SIG-M5 treated with dmso at 0.1 percent for 504 hours (cell line): ENCODE results near the gene CAP2.
A peak's percentile ranks its signal among the peaks of the same experiment; 100 is the strongest.
"Not testable (repeated sequence)": the region's sequence is repeated elsewhere in the genome, so short reads cannot be mapped to it uniquely, and the experiment has no call there.

Experiments used
- DNase-seq: peaks from one replicate; lab custom pipeline; 2025; ENCODE audit not compliant: unreplicated experiment; lab: John Stamatoyannopoulos, UW

Gene CAP2

GRCh38 chr6:17565399-17565798 lies 172.0 kb downstream of the CAP2 start:
- DNase-seq, result no peak

GRCh38 chr6:17574866-17575560 lies 181.6 kb downstream of the CAP2 start:
- no peak for DNase-seq

- no peak for DNase-seq
Observed at GRCh38 chr6:17577059-17577458, 183.7 kb downstream of the CAP2 start.

- DNase-seq, result no peak
Observed at GRCh38 chr6:17580518-17581048, 187.2 kb downstream of the CAP2 start.

- not testable (repeated sequence) for DNase-seq
Observed at GRCh38 chr6:17581282-17581681, 187.9 kb downstream of the CAP2 start.

GRCh38 chr6:17583811-17584210 lies 190.4 kb downstream of the CAP2 start:
- no peak for DNase-seq

- peak; percentile 64 for DNase-seq
Observed at GRCh38 chr6:17584241-17584803, 190.9 kb downstream of the CAP2 start.

GRCh38 chr6:17585766-17586490 lies 192.5 kb downstream of the CAP2 start:
- peak; percentile 30 for DNase-seq

- DNase-seq, result not testable (repeated sequence)
Observed at GRCh38 chr6:17586623-17587022, 193.2 kb downstream of the CAP2 start.

- DNase-seq, result no peak
Observed at GRCh38 chr6:17588011-17588410, 194.6 kb downstream of the CAP2 start.

- DNase-seq, result peak; percentile 19
Observed at GRCh38 chr6:17589406-17590096, 196.2 kb downstream of the CAP2 start.

GRCh38 chr6:17591287-17591686 lies 197.9 kb downstream of the CAP2 start:
- DNase-seq, result peak; percentile 72

GRCh38 chr6:17593246-17593645 lies 199.9 kb downstream of the CAP2 start:
- DNase-seq, result no peak

GRCh38 chr6:17596085-17596484 lies 202.7 kb downstream of the CAP2 start:
- no peak for DNase-seq

GRCh38 chr6:17599877-17600526 lies 206.6 kb downstream of the CAP2 start, which contains the start of gene FAM8A1:
TSS of gene FAM8A1 (plus strand) at chr6:17600302. CDS start at chr6:17600410, 108 bp downstream.
- DNase-seq, result peak; percentile 80

GRCh38 chr6:17600527-17601385 lies 207.4 kb downstream of the CAP2 start:
- peak; percentile 22 for DNase-seq

- no peak for DNase-seq
Observed at GRCh38 chr6:17601386-17601703, 207.9 kb downstream of the CAP2 start.

- DNase-seq, result no peak
Observed at GRCh38 chr6:17602888-17603287, 209.5 kb downstream of the CAP2 start.

GRCh38 chr6:17606606-17607005 lies 213.2 kb downstream of the CAP2 start:
- no peak for DNase-seq
